Erythroblast (primary cell): ENCODE results near the gene TXNDC5.

Source experiments
- DNase-seq, 2 experiments: peaks; one replicate each; lab custom pipeline; 2025; lab: John Stamatoyannopoulos, UW
- GATA1 ChIP-seq: IDR thresholded peaks from 2 replicates; pipeline ENCODE4 v1.6.1; 2011; ENCODE audit warnings: low read depth, mild to moderate bottlenecking, control low read depth, low read length, moderate library complexity
- POLR2A ChIP-seq: IDR thresholded peaks from 2 replicates; pipeline ENCODE4 v1.6.1; 2011; ENCODE audit warnings: mild to moderate bottlenecking, low read length

Gene TXNDC5

GRCh38 chr6:7841781-7842468, 68.7 kb downstream of the TXNDC5 start:
- no peak for DNase-seq
- TF ChIP-seq GATA1, result no peak
- no peak for TF ChIP-seq POLR2A

GRCh38 chr6:7836371-7837026, 74.1 kb downstream of the TXNDC5 start:
- TF ChIP-seq GATA1 (no peak), POLR2A (no peak)
- DNase-seq, result no peak

DNA sequence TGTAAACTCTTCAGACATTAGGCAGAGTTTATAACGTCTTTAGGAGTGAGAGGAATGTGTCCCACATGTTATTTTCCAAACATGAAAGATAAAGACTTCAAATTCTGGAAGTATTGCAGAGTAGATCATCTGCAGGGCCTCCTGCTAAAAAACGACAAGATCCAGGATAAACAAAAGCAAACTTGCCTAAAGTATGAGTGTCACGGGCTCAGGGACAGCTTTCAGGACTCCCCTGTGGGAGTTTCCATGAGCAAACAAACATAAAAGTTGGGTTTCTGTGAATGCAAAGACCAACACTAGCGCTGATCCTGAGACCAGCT, 76.9 kb downstream of the TXNDC5 start:
- TF ChIP-seq GATA1 (no peak), POLR2A (no peak)
- DNase-seq, result no peak

DNA sequence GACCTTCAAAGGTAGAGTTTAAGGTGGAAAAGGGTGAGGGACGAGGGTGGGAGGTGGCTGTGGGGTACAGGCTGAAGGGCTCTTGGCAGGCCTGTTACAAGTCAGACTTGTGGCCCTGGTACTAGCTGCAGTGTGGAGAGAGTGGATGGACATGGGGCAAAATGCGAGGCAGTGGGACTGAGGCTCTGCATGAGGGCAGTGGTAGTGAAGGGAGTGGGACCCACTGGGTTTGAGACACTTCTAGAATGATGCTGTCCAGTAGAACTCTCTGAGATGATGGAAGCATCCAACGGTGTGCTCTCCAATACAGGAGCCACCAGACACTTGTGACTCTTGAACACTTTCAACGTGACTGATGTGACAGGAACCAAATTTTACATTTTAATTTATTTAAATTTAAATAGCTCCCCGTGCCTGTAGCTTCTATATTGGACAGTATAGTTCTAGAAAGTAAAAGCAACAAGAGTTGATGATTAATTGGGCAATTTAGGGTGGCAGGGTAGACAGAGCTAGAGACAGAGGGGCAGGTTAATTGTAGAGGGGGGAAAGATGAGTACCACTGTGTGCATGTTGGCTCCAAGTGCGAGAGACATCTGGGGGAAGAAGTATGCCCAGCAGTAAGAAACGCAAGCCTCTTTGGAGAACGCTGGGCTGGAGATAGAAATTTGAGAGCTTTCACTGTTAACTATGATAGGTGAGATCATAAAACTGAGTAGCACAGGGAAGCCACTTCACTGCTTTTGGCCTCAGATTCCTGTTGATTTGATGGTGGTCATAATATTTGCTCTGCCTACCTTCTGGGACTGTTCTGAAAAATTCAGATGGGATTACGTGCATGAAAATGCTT, 77.5 kb downstream of the TXNDC5 start:
- DNase-seq, result no peak

More for the DNA sequence above, 77.5 kb downstream of the TXNDC5 start:
- no peak for TF ChIP-seq GATA1
